ENCODE results near the gene CCDC15. TPM values are rescaled to one million over a fixed set of nuclear protein-coding genes. Genes with fewer than 3 reads are reported as not detected.
A peak's percentile ranks its signal among the peaks of the same experiment; 100 is the strongest.

CCDC15 gene
- total and polyA plus RNA-seq, 2 of the 13 experiments (the other 11 are each of a cell fraction or from before 2014, with no cell fraction given): 2.2 to 4.6 TPM

DNA sequence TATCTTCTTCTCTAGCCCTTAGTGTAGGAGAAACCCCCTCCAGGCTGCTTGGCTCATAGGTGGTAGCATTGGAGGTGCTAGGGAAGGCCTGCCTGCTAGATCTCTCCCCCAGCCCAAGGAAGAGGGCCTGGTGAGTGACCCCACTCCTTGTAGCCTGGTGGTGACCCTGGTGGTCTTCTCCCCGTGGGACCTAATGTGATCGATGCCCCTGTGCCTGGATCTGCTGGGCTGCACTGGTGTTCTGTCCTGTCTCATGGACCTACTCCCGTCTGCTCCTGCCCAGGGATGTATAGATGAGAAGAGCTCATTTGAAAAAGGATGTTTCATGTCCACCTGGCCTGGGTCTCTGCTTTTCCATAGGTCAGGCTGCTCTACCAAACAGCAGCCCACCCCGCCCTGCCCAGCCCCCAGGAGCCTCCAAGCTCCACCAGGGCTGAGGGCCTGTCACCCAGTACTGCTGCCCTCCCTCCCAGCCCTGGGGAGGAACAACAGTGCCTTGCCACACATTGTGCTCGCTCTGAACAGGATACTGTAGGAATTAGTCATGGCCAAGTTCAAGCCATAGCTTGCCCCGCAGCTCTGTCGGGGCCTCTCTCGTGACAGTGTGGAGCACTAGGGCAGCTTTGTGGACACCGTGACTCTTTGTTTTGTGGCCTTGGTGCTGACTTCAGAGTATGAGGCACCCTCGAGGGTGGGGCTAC, 128.8 kb downstream of the CCDC15 start (continued):
- TF ChIP-seq, protein P1, sequence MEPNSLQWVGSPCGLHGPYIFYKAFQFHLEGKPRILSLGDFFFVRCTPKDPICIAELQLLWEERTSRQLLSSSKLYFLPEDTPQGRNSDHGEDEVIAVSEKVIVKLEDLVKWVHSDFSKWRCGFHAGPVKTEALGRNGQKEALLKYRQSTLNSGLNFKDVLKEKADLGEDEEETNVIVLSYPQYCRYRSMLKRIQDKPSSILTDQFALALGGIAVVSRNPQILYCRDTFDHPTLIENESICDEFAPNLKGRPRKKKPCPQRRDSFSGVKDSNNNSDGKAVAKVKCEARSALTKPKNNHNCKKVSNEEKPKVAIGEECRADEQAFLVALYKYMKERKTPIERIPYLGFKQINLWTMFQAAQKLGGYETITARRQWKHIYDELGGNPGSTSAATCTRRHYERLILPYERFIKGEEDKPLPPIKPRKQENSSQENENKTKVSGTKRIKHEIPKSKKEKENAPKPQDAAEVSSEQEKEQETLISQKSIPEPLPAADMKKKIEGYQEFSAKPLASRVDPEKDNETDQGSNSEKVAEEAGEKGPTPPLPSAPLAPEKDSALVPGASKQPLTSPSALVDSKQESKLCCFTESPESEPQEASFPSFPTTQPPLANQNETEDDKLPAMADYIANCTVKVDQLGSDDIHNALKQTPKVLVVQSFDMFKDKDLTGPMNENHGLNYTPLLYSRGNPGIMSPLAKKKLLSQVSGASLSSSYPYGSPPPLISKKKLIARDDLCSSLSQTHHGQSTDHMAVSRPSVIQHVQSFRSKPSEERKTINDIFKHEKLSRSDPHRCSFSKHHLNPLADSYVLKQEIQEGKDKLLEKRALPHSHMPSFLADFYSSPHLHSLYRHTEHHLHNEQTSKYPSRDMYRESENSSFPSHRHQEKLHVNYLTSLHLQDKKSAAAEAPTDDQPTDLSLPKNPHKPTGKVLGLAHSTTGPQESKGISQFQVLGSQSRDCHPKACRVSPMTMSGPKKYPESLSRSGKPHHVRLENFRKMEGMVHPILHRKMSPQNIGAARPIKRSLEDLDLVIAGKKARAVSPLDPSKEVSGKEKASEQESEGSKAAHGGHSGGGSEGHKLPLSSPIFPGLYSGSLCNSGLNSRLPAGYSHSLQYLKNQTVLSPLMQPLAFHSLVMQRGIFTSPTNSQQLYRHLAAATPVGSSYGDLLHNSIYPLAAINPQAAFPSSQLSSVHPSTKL (CRISPR knock-in tag; IDR thresholded peaks at IDR 0.05): peak; percentile 46; the same call in 1 of the 2 replicates
- TF ChIP-seq SOX5 (CRISPR knock-in tag; IDR thresholded peaks at IDR 0.05; ENCODE audit: borderline replicate concordance): 0 out of 2 replicates have a peak, but pooled peaks have one; percentile 42
- TF ChIP-seq ZNF713 (CRISPR knock-in tag; IDR thresholded peaks at IDR 0.05): no peak
- no peak for TF ChIP-seq SOX6 (IDR thresholded peaks at IDR 0.05)
- TF ChIP-seq SOX6 (CRISPR knock-in tag; IDR thresholded peaks at IDR 0.05): 0 out of 2 replicates have a peak, but pooled peaks have one; percentile 22

DNA sequence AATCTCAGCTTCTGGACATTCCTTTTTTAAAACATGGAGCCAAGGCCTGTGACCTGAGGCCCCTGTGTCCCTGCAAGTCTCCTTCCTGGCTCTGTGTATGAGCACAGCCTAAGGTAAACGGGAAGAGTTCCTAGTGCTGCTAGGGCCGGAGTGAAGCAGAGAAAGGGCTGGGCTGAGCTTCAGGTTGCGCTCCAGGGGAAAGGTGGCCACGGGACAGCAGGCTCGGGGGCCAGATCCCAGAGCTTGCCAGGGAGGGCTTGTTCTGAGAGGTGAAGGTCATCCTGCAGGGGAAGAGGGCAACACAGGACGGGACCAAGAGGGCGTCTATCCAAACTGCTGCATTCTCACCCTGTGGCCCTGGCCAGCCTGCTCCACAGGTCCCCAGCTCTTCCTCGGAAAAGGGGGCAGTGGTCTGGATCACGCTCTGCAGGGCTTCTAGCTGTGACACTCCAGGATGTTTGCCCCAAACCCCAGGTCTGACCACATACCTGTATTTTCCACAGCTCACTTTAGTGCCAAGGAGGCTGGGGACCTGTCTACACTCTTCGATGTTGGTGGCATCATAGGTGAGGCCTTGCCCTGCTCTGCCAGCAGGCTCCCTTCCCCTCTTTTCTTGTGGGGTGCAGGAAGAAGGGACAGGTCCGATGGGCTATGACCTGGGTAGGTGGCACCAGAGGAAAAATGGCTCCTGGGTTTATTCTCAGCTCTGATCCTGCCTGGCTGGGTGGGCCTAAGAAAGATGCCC, 129.5 kb downstream of the CCDC15 start:
- WGBS (ENCODE audit: low lambda C conversion rate): 38% methylated on average over 8 of the region's 11 CpGs
- no peak for FAIRE-seq
- no peak overlapping the region for H2AFZ ChIP-seq (ENCODE audit: low read length)

More for the DNA sequence above, 129.5 kb downstream of the CCDC15 start:
- Histone ChIP-seq H3K4me3 (replicated peaks in 1 of 3; ENCODE audit: insufficient read depth in 1 of 3, low read depth in 2 of 3, low read length in 3 of 3) (peak overlapping the region in 1 of 3 experiments; percentile 20; a peak in 1 of 6 replicates), H3K9ac (ENCODE audit: insufficient read depth, low read depth, low read length) (no peak overlapping the region), H3K36me3 (replicated peaks in 1 of 2; ENCODE audit: control insufficient read depth in 1 of 2, insufficient read depth in 2 of 2, low read length in 2 of 2) (no peaks in the 10 kb centered on the region), H3K4me2 (ENCODE audit: low read depth, low read length) (peak overlapping the region; percentile 52), H3K27me3 (ENCODE audit: control insufficient read depth in 1 of 2, insufficient read depth in 2 of 2, low read length in 2 of 2) (no peaks in the 10 kb centered on the region), H3K27ac (ENCODE audit: extremely low read length, insufficient read depth, low read length) (no peak overlapping the region), H3K79me2 (ENCODE audit: insufficient read depth, low read length) (no peaks in the 10 kb centered on the region), H4K20me1 (ENCODE audit: insufficient read depth, low read length) (no peaks in the 10 kb centered on the region), H3K4me1 (ENCODE audit: insufficient read depth, low read length) (peaks cover 41% of the 10 kb centered on the region), H3K9me3 (ENCODE audit: low read length) (no peaks in the 10 kb centered on the region)
- BruUV-seq (replicated peaks): no TSS peak
- ChIA-PET POLR2A (interaction anchor here (0.8 to 1.6 kb wide), 3 partner anchors 8 to 41 kb away, joined by 3 to 4 read pairs (median 4); partner anchors contain the start of gene TMEM218), CTCF (ENCODE audit: low intra/inter-chr PET ratio, low total read pairs) (no interaction called here)
- intact Hi-C loops (cut with micrococcal nuclease; ENCODE audit: unreplicated experiment): no loop called here
- TF ChIP-seq, protein P2, sequence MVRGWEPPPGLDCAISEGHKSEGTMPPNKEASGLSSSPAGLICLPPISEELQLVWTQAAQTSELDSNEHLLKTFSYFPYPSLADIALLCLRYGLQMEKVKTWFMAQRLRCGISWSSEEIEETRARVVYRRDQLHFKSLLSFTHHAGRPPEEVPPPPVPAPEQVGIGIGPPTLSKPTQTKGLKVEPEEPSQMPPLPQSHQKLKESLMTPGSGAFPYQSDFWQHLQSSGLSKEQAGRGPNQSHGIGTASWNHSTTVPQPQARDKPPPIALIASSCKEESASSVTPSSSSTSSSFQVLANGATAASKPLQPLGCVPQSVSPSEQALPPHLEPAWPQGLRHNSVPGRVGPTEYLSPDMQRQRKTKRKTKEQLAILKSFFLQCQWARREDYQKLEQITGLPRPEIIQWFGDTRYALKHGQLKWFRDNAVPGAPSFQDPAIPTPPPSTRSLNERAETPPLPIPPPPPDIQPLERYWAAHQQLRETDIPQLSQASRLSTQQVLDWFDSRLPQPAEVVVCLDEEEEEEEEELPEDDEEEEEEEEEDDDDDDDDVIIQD (CRISPR knock-in tag; IDR thresholded peaks at IDR 0.05; ENCODE audit: low read depth): no peak
- TF ChIP-seq, protein P3, sequence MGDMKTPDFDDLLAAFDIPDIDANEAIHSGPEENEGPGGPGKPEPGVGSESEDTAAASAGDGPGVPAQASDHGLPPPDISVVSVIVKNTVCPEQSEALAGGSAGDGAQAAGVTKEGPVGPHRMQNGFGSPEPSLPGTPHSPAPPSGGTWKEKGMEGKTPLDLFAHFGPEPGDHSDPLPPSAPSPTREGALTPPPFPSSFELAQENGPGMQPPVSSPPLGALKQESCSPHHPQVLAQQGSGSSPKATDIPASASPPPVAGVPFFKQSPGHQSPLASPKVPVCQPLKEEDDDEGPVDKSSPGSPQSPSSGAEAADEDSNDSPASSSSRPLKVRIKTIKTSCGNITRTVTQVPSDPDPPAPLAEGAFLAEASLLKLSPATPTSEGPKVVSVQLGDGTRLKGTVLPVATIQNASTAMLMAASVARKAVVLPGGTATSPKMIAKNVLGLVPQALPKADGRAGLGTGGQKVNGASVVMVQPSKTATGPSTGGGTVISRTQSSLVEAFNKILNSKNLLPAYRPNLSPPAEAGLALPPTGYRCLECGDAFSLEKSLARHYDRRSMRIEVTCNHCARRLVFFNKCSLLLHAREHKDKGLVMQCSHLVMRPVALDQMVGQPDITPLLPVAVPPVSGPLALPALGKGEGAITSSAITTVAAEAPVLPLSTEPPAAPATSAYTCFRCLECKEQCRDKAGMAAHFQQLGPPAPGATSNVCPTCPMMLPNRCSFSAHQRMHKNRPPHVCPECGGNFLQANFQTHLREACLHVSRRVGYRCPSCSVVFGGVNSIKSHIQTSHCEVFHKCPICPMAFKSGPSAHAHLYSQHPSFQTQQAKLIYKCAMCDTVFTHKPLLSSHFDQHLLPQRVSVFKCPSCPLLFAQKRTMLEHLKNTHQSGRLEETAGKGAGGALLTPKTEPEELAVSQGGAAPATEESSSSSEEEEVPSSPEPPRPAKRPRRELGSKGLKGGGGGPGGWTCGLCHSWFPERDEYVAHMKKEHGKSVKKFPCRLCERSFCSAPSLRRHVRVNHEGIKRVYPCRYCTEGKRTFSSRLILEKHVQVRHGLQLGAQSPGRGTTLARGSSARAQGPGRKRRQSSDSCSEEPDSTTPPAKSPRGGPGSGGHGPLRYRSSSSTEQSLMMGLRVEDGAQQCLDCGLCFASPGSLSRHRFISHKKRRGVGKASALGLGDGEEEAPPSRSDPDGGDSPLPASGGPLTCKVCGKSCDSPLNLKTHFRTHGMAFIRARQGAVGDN (CRISPR knock-in tag; IDR thresholded peaks at IDR 0.05): peak; percentile 16
- DNase-seq (ENCODE audit: low spot score) (no peak), ATAC-seq (peak; percentile 46)
- in situ Hi-C loops (cut with HindIII; ENCODE audit: extremely low pct_ligation_motif_present, low pct_unique_long_range_greater_than_20kb): no loop called here

All from HepG2 (cell line).